NT2/D1 (cell line): ENCODE measurements around the gene SLC40A1.

Experiments used
- SUZ12 ChIP-seq: IDR thresholded peaks from 2 replicates; pipeline ENCODE4 v1.6.1; 2011; ENCODE audit not compliant: insufficient read length, insufficient read depth; ENCODE audit errors: extremely low read depth
- YY1 ChIP-seq: IDR thresholded peaks from 2 replicates; pipeline ENCODE4 v1.6.1; 2011; ENCODE audit not compliant: insufficient read length, insufficient read depth
- ZNF274 ChIP-seq: IDR thresholded peaks from 2 replicates; pipeline ENCODE4 v1.6.1; 2011; ENCODE audit warnings: mild to moderate bottlenecking, low read depth, low read length

DNA sequence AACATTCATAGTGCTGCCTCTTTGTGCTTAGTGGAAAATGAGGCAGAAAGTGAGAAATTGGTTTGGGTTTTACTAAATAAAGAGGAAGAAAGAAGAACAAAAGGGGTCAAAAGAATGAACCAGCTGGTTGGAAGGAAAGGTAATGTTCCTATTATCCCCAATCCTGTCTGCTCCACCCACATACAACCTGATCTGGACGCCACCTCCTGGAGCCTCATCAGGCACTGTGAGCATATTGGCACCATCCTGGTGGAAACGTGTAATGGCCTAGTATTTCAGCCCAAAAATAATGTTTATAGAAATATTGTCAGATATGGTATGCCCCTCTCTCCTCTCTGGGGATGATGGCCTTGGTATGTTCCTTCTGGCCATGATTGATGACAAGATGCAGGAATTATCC is 45.0 kb upstream of the SLC40A1 start:
- TF ChIP-seq ZNF274 (no peak), SUZ12 (no peak), YY1 (no peak)
